HG02623 (cell line): ENCODE results near the gene HOATZ.

ENCODE experiments used
- ATAC-seq: cut with Tn5 transposase; IDR thresholded peaks from one replicate; pipeline ENCODE4 v1.9.1; 2021; ENCODE audit warnings: moderate library complexity; ENCODE audit not compliant: unreplicated experiment

HOATZ gene

GRCh38 chr11:111548525-111548924 is 33.9 kb downstream of the HOATZ start:
- no peak for ATAC-seq

DNA sequence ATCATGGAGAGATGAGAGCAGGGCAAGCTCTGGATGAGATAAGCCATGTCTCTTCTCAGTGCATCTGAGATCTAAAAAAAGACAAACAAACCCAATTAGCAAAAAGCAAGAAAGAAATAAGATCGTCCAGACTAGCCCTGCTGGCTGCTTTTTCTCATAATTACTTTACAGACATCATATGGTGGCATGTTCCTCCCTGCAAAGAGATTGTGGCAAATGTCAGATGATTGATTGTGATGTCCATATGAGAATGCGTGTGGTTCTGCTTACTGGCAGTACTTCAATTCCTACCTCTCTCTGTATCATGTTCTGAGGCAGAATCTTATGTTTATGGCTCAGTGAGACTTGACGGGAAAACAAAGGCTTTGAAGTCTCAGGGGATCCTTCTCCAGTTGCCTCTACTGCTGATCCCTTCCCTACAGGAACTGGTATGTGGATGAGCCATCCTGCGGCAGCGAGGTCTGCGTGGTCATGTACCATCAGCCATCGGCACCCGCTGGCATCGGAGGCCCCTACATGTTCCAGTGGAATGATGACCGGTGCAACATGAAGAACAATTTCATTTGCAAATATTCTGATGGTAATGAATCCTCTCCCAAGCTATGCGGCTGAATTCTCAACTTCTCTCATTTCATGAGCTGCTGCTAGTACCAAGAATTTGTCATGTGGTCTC is 34.8 kb downstream of the HOATZ start:
- ATAC-seq: no peak

DNA sequence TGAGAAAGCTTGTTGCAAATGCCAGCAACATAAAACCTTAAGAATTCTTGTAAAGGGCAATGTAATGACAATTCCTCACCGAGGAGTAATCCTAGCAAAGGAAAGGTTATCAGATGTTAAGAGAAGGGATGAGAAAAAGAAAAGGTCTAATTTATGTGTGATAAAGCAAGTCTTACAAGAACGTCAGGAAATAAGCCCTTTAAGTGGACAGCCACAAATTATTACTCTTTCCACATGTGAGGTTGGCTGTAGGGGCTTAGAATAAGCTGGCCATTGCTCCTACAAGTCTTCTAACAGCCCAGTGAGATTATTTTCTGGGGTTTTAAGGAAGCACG is 35.3 kb downstream of the HOATZ start:
- no peak for ATAC-seq

DNA sequence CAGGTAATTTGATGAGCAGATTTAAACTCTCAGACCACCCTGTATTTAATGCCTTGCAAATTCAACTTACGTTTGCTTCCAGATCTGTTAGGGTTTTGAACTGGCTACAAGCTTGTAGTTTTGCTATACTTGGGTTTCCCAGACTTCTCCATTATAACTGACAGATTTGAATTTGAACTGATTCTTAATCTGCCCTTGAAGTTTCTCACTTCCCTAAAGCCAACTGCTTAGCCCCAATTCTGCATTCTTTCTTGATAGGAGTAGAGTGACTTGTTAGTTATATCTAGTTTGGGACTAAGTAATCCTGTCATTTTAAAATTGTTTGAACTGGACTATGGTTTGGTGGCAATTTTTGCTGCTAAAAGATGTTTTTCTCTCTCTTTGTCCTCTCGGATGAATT is 35.7 kb downstream of the HOATZ start:
- no peak for ATAC-seq

GRCh38 chr11:111554532-111554931 is 40.0 kb downstream of the HOATZ start:
- ATAC-seq: no peak

GRCh38 chr11:111555255-111555654 is 40.7 kb downstream of the HOATZ start:
- no peak for ATAC-seq

- no peak for ATAC-seq
These were observed 43.0 kb downstream of the HOATZ start for GRCh38 chr11:111557425-111558111.

- no peak for ATAC-seq
These were observed 45.4 kb downstream of the HOATZ start for GRCh38 chr11:111559800-111560464.

GRCh38 chr11:111560800-111561199 is 46.2 kb downstream of the HOATZ start:
- ATAC-seq: no peak

DNA sequence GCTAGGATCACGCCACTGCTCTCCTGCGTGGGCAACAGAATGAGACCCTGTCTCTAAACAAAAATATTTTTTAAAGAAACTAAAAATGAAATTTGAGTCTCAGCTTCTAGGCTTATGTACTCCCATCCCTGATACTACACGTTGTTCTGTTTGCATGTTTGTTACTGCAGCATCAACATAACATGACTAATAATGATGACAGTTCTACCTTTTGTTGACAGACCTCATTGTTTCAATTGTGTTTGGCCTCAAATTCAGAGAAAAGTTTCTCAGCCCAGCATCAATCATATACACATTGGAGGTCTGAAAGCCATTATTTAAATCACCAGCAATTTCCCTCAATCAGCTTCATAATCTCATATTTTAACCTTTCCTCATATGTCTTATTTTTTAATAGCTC is 46.7 kb downstream of the HOATZ start:
- no peak for ATAC-seq

DNA sequence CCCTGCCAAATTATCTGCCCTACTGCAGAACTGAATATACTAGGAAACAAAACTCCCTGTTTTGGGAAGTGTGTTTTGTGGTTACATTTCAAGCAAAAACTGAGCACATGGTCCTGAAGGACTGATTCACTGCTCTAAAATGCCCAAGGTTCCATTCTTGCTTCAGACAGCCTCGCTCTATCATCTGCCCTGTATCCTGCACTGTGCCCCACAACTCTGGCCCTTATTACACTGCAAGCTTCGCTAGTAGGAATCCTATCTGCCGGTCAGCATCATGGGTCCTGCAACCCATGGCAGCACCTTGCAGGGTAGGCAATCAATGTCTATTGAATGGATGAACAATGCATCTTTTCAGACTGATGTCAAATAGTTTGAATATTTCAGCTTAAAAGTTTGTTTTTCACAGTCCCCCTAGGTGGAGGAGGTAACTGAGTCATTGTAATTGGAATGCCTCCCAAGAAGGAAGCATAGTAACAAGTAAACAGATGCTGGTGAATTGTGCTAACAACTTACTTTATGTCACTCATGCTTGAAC is 47.3 kb downstream of the HOATZ start:
- ATAC-seq: no peak

DNA sequence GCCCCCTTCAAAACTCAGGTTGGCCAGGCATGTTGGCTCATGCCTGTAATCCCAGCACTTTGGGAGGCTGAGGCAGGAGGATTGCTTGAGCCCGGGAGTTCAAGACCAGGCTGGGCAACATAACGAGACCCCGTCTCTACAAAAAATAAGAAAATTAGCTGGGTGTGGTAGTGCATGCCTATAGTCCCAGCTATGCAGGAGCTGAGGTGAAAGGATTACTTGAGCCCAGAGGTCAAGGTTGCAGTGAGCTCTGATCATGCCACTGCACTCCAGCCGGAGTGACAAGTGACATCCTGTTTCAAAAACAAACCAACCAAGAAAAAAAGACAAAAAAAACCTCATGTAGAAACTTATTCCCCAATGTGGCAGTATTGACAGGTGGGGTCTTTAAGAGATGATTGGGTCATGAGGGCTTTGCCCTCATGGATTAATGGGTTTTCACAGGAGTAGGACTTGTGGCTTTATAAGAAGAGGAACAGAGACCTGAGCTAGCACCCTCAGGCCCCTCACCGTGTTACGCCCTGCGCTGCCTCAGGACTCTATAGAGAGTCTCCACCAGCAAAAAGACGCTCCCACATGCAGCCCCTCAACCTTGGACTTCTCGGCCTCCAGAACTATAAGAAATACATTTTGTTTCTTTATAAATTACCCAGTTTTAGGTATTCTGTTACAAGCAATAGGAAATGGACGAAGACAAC is 48.3 kb downstream of the HOATZ start:
- no peak for ATAC-seq

DNA sequence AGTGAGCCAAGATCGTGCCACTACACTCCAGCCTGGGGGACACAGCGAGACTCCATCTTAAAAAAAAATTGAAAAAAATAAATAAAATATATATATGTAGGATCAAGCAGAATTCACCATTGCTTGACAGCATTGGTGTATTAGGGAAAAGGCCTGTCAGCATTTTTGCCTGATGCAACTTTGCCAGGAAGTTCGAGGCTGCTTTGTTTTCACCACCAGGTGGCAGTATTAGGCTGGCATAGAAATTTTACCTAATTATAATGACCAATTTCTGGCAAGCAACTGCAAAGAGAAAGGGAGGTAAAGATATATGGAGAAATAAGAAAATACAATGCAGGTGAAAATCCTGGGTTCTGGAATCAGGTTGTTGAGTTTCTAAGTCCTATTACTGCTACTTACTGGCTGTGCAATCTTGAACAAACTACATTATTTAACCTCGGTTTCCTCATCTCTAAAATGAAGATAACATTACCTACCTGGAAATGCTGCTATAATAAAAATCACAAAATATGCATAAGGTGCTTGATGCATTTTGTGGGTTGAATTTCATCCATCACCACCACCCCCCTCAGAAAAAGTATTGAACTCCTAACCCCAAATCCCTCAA is 50.6 kb downstream of the HOATZ start:
- no peak for ATAC-seq

DNA sequence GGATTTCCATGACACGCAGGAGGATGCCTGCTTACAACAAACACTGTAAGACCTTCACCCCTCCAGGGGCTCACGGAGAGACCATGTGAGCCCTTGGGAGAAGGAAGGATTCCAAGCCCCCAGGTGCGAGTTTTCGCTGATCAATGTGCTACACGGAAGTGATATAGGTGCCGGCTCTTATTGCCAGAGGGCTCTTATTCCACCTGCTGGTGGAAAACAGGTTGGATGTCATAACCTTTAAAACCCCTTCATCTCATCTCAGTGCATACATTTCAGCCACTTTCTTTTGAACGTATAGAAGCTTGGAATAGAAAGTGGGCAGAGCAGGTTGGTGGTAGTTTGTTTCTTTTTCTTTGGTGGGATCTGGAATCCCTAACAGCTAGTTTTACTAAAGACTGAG is 51.7 kb downstream of the HOATZ start:
- ATAC-seq: no peak

DNA sequence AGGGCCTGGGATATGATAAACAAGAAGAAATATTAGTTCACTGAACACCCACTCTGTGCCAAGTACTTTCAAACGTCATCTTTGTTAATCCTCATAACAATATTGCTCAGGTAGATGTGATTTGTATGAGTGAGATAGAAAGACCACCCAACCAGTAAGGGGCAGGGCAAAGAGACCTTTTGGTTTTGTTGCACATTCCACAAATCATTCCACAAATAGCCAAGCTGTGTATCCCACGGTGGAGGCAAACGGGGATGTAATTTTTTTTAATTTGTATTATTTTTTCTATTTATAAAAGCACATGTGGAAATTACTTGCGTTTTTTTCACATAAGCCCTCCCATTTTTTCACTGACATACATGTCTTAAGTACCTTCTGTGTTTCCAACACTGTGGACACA is 54.9 kb downstream of the HOATZ start:
- no peak for ATAC-seq

- no peak for ATAC-seq
These were observed 56.2 kb downstream of the HOATZ start for GRCh38 chr11:111570796-111571195.

DNA sequence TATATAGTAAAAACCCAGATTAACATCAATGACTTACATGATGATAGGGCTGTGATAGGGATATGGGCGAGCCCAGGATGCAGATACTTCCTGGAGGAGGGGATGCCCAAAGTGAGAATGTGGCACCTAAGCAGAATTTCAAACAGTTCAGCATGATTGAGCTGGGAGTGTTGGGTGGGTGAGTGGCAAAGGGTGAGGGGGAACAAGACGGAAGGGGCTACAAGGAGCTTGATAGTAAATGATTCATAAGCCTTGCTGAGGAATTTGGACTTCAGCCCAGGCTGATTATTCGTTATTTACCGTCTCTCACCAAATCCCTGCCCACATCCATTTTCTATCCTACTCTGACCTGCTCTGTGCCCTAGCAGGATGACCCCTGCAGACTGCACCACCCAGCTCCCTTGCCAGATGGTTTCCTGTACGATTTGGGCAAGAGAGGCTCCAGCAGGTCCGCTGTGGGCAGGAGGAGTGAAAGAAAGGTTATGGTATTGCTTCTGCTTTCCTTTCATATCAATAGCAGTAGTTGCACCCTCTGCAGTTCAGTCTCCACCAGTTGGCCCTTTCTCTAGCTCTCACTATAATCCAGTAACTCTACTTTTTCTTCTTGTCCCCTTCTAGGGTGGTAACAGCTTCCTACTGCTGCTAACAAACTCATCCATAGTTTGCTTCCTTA is 57.4 kb downstream of the HOATZ start:
- ATAC-seq: no peak

GRCh38 chr11:111572581-111572980 is 58.0 kb downstream of the HOATZ start:
- ATAC-seq: no peak

DNA sequence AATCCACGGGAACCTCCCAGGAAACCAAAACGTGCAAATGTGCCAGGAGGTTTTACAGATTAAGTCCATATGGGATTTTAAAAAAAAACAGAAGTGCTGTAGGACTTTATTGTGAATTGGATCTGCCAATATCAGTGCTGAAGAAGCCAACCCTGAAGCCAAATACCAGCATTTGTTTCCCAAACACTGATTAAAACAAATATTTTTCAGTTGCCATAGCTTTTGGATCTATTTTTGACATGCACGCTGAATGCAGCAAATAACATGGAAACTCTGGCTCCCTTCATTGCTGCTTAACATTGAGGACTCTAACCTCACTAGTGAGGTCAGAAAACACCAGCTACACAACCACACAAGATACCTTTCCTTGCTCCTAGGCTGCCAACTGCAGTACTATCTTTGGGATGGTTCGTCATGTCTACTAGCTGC is 59.3 kb downstream of the HOATZ start:
- no peak for ATAC-seq

GRCh38 chr11:111574373-111575225 is 60.0 kb downstream of the HOATZ start:
- no peak for ATAC-seq
